ENCODE data around the gene CFAP74.
"Not testable (repeated sequence)": the region's sequence is repeated elsewhere in the genome, so short reads cannot be mapped to it uniquely, and the experiment has no call there.

The CFAP74 gene

GRCh38 chr1:1937549-1938275 lies 65.9 kb downstream of the CFAP74 start:
- no peaks in the 10 kb centered on the region for H3K79me2 ChIP-seq (ENCODE audit: insufficient read depth, low read length)
- no peaks in the 10 kb centered on the region for H3K36me3 ChIP-seq (ENCODE audit: insufficient read depth, low read length)
- DNase-seq (no peak), ATAC-seq (ENCODE audit: insufficient read depth, low read depth) (no peak)
- no peak overlapping the region for H3K9ac ChIP-seq (ENCODE audit: low read depth, low read length)
- H3K27ac ChIP-seq (ENCODE audit: low read length): no peak overlapping the region
- no peak overlapping the region for H3K4me3 ChIP-seq (ENCODE audit: low read depth in 1 of 2, low read length in 2 of 2)
- peaks cover 10% of the 10 kb centered on the region for H3K9me3 ChIP-seq (ENCODE audit: insufficient read depth, low read length, severe bottlenecking)
- H3K4me1 ChIP-seq (ENCODE audit: insufficient read depth, low read length): no peaks in the 10 kb centered on the region
- H2AFZ ChIP-seq (ENCODE audit: low read depth, low read length): no peak overlapping the region
- TF ChIP-seq EZH2 (IDR thresholded peaks at IDR 0.05; ENCODE audit: borderline replicate concordance, low read depth, low read length, severe bottlenecking): no peak
- TF ChIP-seq CTCF (IDR thresholded peaks at IDR 0.05; ENCODE audit: borderline replicate concordance, extremely low read depth, low read length, poor library complexity, severe bottlenecking): no peak
- H4K20me1 ChIP-seq (ENCODE audit: insufficient read depth, low read length): no peaks in the 10 kb centered on the region; the same call in 1 of the 2 replicates
- no peaks in the 10 kb centered on the region for H3K27me3 ChIP-seq (ENCODE audit: insufficient read depth, low read length, poor library complexity)
- no peak overlapping the region for H3K4me2 ChIP-seq (ENCODE audit: insufficient read depth, low read length)

DNA sequence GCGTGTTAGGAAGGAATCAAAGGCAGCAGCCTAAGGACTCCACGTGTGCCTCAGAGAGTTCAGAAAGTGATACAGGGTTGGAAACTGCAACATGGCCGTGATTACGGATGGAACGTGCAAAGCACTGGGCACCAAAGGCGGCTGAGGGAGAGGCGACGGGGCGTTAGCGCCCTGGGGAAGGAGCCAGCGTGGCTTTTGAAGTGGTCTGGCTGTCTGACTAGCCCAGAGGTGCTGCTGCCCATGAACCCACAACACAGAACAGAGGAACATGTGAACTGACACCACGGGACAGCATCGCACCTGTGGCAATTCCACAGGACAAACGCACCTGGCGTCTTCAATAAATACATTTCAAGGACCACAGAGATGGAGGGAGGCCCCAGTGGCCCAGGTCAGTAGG lies 66.5 kb downstream of the CFAP74 start:
- Histone ChIP-seq H4K20me1 (ENCODE audit: insufficient read depth, low read length) (no peaks in the 10 kb centered on the region; the same call in 1 of the 2 replicates), H3K4me3 (ENCODE audit: low read depth in 1 of 2, low read length in 2 of 2) (no peak overlapping the region), H3K36me3 (ENCODE audit: insufficient read depth, low read length) (no peaks in the 10 kb centered on the region), H3K4me1 (ENCODE audit: insufficient read depth, low read length) (no peaks in the 10 kb centered on the region), H3K4me2 (ENCODE audit: insufficient read depth, low read length) (no peak overlapping the region), H3K9me3 (ENCODE audit: insufficient read depth, low read length, severe bottlenecking) (peaks cover 10% of the 10 kb centered on the region), H2AFZ (ENCODE audit: low read depth, low read length) (no peak overlapping the region), H3K27me3 (ENCODE audit: insufficient read depth, low read length, poor library complexity) (no peaks in the 10 kb centered on the region), H3K27ac (ENCODE audit: low read length) (no peak overlapping the region), H3K9ac (ENCODE audit: low read depth, low read length) (no peak overlapping the region), H3K79me2 (ENCODE audit: insufficient read depth, low read length) (no peaks in the 10 kb centered on the region)
- ATAC-seq (ENCODE audit: insufficient read depth, low read depth) (no peak), DNase-seq (no peak)
- TF ChIP-seq CTCF (IDR thresholded peaks at IDR 0.05; ENCODE audit: borderline replicate concordance, extremely low read depth, low read length, poor library complexity, severe bottlenecking) (no peak), EZH2 (IDR thresholded peaks at IDR 0.05; ENCODE audit: borderline replicate concordance, low read depth, low read length, severe bottlenecking) (no peak)

DNA sequence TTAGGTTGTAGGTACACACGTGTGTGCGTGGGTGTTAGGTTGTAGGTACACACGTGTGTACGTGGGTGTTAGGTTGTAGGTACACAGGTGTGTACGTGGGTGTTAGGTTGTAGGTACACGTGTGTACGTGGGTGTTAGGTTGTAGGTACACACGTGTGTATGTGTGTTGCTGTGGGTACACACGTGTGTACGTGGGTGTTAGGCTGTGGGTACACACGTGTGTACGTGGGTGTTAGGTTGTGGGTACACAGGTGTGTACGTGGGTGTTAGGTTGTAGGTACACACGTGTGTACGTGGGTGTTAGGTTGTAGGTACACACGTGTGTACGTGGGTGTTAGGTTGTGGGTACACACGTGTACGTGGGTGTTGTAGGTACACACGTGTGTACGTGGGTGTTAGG lies 68.7 kb downstream of the CFAP74 start:
- H3K4me2 ChIP-seq (ENCODE audit: insufficient read depth, low read length); H3K27ac ChIP-seq (ENCODE audit: low read length); H3K79me2 ChIP-seq (ENCODE audit: insufficient read depth, low read length); ATAC-seq (ENCODE audit: insufficient read depth, low read depth); DNase-seq; H3K4me1 ChIP-seq (ENCODE audit: insufficient read depth, low read length); H3K4me3 ChIP-seq (ENCODE audit: low read depth in 1 of 2, low read length in 2 of 2); H2AFZ ChIP-seq (ENCODE audit: low read depth, low read length); H3K36me3 ChIP-seq (ENCODE audit: insufficient read depth, low read length); H4K20me1 ChIP-seq (ENCODE audit: insufficient read depth, low read length); H3K27me3 ChIP-seq (ENCODE audit: insufficient read depth, low read length, poor library complexity); H3K9me3 ChIP-seq (ENCODE audit: insufficient read depth, low read length, severe bottlenecking); H3K9ac ChIP-seq (ENCODE audit: low read depth, low read length): not testable (repeated sequence)

DNA sequence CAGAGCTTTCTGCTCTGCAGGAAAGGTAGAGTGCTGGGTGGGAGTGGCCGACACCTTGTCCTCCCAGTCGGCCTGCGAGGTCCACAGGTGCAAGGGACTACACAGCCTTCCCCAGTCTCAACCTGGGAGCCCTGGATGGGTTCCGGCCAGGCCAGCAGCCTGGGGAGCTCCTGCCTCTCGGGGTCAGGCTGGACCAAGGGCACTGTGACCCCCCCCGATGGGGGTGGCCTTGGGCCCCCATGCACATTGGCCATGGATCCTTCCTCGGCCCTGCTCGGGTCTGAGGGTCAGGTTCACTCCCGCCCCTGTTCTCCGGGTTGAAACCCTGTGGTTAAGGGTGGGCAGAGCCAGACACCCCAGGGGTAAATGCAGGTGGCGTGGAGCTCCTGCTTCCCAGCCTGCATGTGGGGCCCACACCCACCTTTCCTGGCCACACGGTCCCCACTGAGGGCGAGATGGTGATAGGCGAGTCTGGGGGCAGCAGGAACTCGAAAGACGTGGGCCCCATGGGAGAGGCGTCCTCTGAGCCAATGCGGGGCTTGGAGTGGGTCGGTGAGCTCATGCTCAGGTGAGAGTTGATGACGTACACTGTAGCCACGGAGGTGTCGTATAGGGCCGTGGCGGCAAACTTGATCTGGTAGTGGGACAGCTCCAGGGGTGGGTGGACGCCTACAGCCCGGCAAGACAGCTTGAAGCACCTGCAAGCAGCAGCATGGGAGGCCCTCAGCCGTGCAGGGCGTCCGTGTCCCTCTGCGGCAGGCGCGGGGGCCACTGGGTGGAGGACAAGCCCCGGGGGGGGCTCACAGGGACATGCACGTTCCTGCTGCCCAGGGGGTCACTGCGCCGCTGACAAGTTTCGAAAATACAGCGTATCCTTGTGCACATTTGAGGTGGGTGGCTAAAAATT lies 73.7 kb downstream of the CFAP74 start:
- Histone ChIP-seq H4K20me1 (ENCODE audit: insufficient read depth, low read length) (no peaks in the 10 kb centered on the region; the same call in 1 of the 2 replicates), H3K27ac (ENCODE audit: low read length) (no peak overlapping the region), H3K9ac (ENCODE audit: low read depth, low read length) (no peak overlapping the region), H2AFZ (ENCODE audit: low read depth, low read length) (no peak overlapping the region), H3K9me3 (ENCODE audit: insufficient read depth, low read length, severe bottlenecking) (peaks cover 9% of the 10 kb centered on the region), H3K27me3 (ENCODE audit: insufficient read depth, low read length, poor library complexity) (no peaks in the 10 kb centered on the region), H3K4me2 (ENCODE audit: insufficient read depth, low read length) (no peak overlapping the region), H3K4me1 (ENCODE audit: insufficient read depth, low read length) (no peaks in the 10 kb centered on the region), H3K4me3 (ENCODE audit: low read depth in 1 of 2, low read length in 2 of 2) (no peak overlapping the region), H3K79me2 (ENCODE audit: insufficient read depth, low read length) (no peaks in the 10 kb centered on the region), H3K36me3 (ENCODE audit: insufficient read depth, low read length) (no peaks in the 10 kb centered on the region)
- no peak for DNase-seq
- TF ChIP-seq EZH2 (IDR thresholded peaks at IDR 0.05; ENCODE audit: borderline replicate concordance, low read depth, low read length, severe bottlenecking): no peak
- no peak for TF ChIP-seq CTCF (IDR thresholded peaks at IDR 0.05; ENCODE audit: borderline replicate concordance, extremely low read depth, low read length, poor library complexity, severe bottlenecking)
- no peak for ATAC-seq (ENCODE audit: insufficient read depth, low read depth)

Measured in DND-41 (cell line).